GM12891 (cell line): ENCODE measurements around the gene PPP1R1B.

Experiments used
- PAX5 ChIP-seq: IDR thresholded peaks from 2 replicates; pipeline ENCODE4 v1.6.1; 2011; ENCODE audit warnings: low read length, moderate library complexity, mild to moderate bottlenecking; ENCODE audit not compliant: insufficient read depth, severe bottlenecking
- POLR2A ChIP-seq: IDR thresholded peaks from 2 replicates; pipeline ENCODE4 v1.6.1; 2011; ENCODE audit warnings: low read depth, low read length, control low read depth
- POLR2AphosphoS5 ChIP-seq: IDR thresholded peaks from 2 replicates; pipeline ENCODE4 v1.6.1; 2011; ENCODE audit warnings: low read depth, low read length, control low read depth
- POU2F2 ChIP-seq: IDR thresholded peaks from 2 replicates; pipeline ENCODE4 v1.6.1; 2011; ENCODE audit warnings: low read depth, mild to moderate bottlenecking, control low read depth, low read length, moderate library complexity
- SPI1 ChIP-seq: IDR thresholded peaks from 2 replicates; pipeline ENCODE4 v1.6.1; 2011; ENCODE audit warnings: low read depth, low read length, control low read depth
- TAF1 ChIP-seq: IDR thresholded peaks from 2 replicates; pipeline ENCODE4 v1.6.1; 2011; ENCODE audit warnings: low read depth, low read length, control low read depth

DNA sequence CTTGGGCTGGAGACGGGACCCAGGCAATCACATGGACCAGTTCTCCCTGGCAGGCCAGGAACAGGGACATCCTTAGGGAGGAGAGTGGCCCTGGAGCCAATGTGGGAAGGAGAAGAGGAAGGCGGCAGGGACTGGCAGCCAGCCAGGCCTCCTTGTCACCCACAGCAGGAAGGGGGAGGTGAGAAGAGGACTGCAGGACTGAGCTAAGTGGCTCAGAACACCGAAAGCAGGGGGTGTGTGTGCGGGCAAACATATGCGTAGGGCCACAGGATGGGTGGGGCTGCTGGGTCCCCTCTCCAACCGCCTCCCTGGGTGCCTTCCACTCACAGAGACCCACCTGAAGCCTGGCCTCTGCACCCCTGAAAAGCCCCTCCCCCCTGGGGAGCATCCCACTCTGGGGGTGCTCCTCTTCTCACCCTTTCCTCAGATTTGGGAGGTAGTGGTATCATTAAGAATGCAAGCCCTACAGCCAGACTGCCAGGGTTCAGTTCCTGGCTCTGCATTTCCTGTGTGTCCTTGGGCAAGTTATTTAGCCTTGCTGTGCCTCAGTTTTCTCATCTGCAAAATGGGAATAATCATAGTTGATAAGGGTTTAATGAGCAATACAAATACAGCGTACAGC, 49.6 kb downstream of the PPP1R1B start:
- TF ChIP-seq POLR2A (no peak), POU2F2 (no peak), POLR2AphosphoS5 (no peak), SPI1 (no peak), TAF1 (no peak), PAX5 (no peak)
